OCI-LY1 (cell line): ENCODE data around the gene TNNT3.

Source experiments
- H2AFZ ChIP-seq: fragments of 200-600 bp; sonication (generic), shearing (Covaris generic); 2 replicates; pipeline ENCODE4 v1.6.0; 2014; ENCODE audit warnings: antibody characterized with exemption, mild to moderate bottlenecking, low read length
- H3F3A ChIP-seq: fragments of 200-600 bp; sonication (generic), shearing (Covaris generic); 2 replicates; pipeline ENCODE4 v1.6.0; 2014; ENCODE audit warnings: mild to moderate bottlenecking, antibody characterized with exemption, low read length, moderate library complexity; ENCODE audit not compliant: insufficient read depth
- H3K27ac ChIP-seq: fragments of 200-600 bp; sonication (generic); 2 replicates; pipeline ENCODE4 v1.5.1; 2014; ENCODE audit warnings: low read length, mixed run types, mild to moderate bottlenecking, low read depth; ENCODE audit not compliant: poor library complexity, severe bottlenecking
- H3K27me3 ChIP-seq: fragments of 200-600 bp; sonication (generic); 2 replicates; pipeline ENCODE4 v1.6.0; 2014; ENCODE audit warnings: antibody characterized with exemption, mild to moderate bottlenecking, low read length, moderate library complexity; ENCODE audit not compliant: insufficient read depth
- H3K36me3 ChIP-seq: fragments of 200-600 bp; sonication (generic); 2 replicates; pipeline ENCODE4 v1.6.1; 2014; ENCODE audit warnings: mild to moderate bottlenecking, antibody characterized with exemption, low read length, moderate library complexity, mixed read lengths; ENCODE audit not compliant: insufficient read depth
- H3K4me1 ChIP-seq: fragments of 200-600 bp; sonication (generic); 2 replicates; pipeline ENCODE4 v1.5.1; 2014; ENCODE audit warnings: mild to moderate bottlenecking, low read length, moderate library complexity; ENCODE audit not compliant: insufficient read depth, severe bottlenecking
- H3K4me2 ChIP-seq: fragments of 200-600 bp; sonication (generic), shearing (Covaris generic); 2 replicates; pipeline ENCODE4 v1.6.1; 2014; ENCODE audit warnings: low read length
- H3K4me3 ChIP-seq: fragments of 200-600 bp; sonication (generic); 2 replicates; pipeline ENCODE4 v1.5.1; 2014; ENCODE audit warnings: low read length, low read depth, mild to moderate bottlenecking, mixed read lengths; ENCODE audit not compliant: poor library complexity, severe bottlenecking
- H3K79me2 ChIP-seq: fragments of 200-600 bp; shearing (Covaris generic); 2 replicates; pipeline ENCODE4 v1.6.1; 2016; ENCODE audit warnings: mixed run types, low read length, mixed read lengths; ENCODE audit not compliant: insufficient read depth
- H3K9ac ChIP-seq: fragments of 200-600 bp; sonication (generic), shearing (Covaris generic); 2 replicates; pipeline ENCODE4 v1.6.1; 2014; ENCODE audit warnings: mild to moderate bottlenecking, low read length, mixed read lengths
- H3K9me2 ChIP-seq: fragments of 200-600 bp; sonication (generic), shearing (Covaris generic); 2 replicates; pipeline ENCODE4 v1.6.1; 2014; ENCODE audit warnings: low read depth, mild to moderate bottlenecking, low read length, mixed read lengths
- H3K9me3 ChIP-seq: fragments of 200-600 bp; shearing (Covaris generic); 2 replicates; pipeline ENCODE4 v1.6.1; 2014; ENCODE audit warnings: low read length, mixed read lengths
- H4K20me1 ChIP-seq: fragments of 200-600 bp; sonication (generic), shearing (Covaris generic); 2 replicates; pipeline ENCODE4 v1.6.0; 2016; ENCODE audit warnings: mild to moderate bottlenecking, low read length; ENCODE audit not compliant: insufficient read depth
- CTCF ChIP-seq: fragments of 200-600 bp; sonication (generic), shearing (Covaris generic); IDR thresholded peaks from 2 replicates; pipeline ENCODE4 v1.5.1; 2017; ENCODE audit warnings: mild to moderate bottlenecking, antibody characterized with exemption, low read length, moderate library complexity, mixed read lengths
- EZH2 ChIP-seq: fragments of 200-600 bp; sonication (generic), shearing (Covaris generic); IDR thresholded peaks from 2 replicates; pipeline ENCODE4 v1.8.0; 2017; ENCODE audit warnings: borderline replicate concordance, mixed run types, mild to moderate bottlenecking, antibody characterized with exemption, low read length, moderate library complexity, mixed read lengths

Gene TNNT3

DNA sequence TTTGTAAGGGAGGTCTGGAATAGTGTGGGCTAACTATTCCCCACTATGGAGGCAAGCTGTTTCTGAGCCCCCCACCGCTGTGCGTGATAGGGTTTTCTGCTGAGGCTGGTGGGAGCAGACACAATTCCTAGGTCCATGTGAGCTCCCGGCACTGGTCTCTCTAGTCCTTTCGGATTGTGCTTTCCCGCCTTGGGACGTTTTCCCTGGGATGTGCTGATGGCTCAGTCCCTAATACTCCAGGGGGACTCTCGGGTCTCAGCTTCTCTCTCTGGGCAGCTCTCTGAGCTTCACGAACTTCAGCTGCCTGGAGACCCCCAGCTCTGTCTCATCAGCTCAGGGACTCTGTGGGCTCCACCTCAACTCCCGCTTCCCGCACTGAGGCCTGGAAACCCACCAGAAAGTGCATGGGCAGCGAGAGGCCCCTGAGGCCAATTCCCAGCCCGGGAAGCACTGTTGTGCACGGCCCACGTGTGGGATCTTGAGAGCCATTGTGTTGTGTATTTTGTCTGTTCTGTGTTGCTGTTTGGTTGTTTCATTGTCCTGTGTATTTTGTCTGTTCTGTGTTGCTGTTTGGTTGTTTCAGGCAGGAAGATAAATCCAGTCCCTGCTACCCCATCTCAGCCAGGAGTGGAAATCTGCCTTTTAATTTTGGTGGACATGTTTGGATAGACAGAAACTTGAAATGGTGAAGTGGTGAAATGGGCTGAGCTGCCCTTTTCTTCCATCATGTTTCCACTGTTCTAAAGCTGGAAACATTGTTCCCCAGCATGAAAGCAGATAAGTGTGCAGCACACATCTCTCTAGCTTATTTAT, 12.7 kb upstream of the TNNT3 start:
- TF ChIP-seq EZH2 (no peak), CTCF (no peak)
- H3K79me2 ChIP-seq = no peaks in the 10 kb centered on the region
- no peaks in the 10 kb centered on the region for H3F3A ChIP-seq
- no peak overlapping the region for H3K27ac ChIP-seq
- H4K20me1 ChIP-seq = no peaks in the 10 kb centered on the region
- no peak overlapping the region for H3K4me2 ChIP-seq
- H3K9ac ChIP-seq = no peak overlapping the region
- H3K27me3 ChIP-seq = no peaks in the 10 kb centered on the region
- no peak overlapping the region for H2AFZ ChIP-seq
- H3K36me3 ChIP-seq = no peaks in the 10 kb centered on the region
- no peak overlapping the region for H3K4me3 ChIP-seq
- no peaks in the 10 kb centered on the region for H3K9me3 ChIP-seq
- H3K4me1 ChIP-seq = no peaks in the 10 kb centered on the region
- H3K9me2 ChIP-seq = no peaks in the 10 kb centered on the region

- H3K27ac ChIP-seq = no peak overlapping the region
- no peaks in the 10 kb centered on the region for H3K79me2 ChIP-seq
- H2AFZ ChIP-seq = no peak overlapping the region
- H3K9ac ChIP-seq = no peak overlapping the region
- TF ChIP-seq CTCF (no peak), EZH2 (no peak)
- no peaks in the 10 kb centered on the region for H3K4me1 ChIP-seq
- no peaks in the 10 kb centered on the region for H3K9me2 ChIP-seq
- H3K4me3 ChIP-seq = no peak overlapping the region
- no peaks in the 10 kb centered on the region for H3K36me3 ChIP-seq
- H3K9me3 ChIP-seq = no peaks in the 10 kb centered on the region
- no peak overlapping the region for H3K4me2 ChIP-seq
- H4K20me1 ChIP-seq = no peaks in the 10 kb centered on the region
- H3K27me3 ChIP-seq = no peaks in the 10 kb centered on the region
- no peaks in the 10 kb centered on the region for H3F3A ChIP-seq
These were observed 10.9 kb upstream of the TNNT3 start for GRCh38 chr11:1908618-1909017.

DNA sequence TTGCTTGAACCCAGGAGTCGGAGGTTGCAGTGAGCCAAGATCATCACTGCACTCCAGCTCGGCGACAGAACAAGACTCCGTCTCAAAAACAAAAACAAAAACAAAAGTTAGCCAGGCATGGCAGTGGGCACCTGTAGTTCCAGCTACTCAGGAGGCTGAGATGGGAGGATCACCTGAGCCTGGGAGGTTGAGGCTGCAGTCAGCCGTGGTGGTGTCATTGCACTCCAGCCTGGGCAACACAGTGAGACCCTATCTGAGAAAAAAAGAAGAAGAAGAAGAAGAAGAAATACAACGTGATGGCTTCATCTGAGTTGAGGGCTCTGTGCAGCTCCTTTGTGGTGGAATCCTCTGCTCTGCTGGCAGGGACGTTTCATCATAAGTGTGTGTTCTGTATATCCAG, 10.0 kb upstream of the TNNT3 start:
- no peaks in the 10 kb centered on the region for H3K4me1 ChIP-seq
- H3K27me3 ChIP-seq = no peaks in the 10 kb centered on the region
- H3K4me3 ChIP-seq = no peak overlapping the region
- no peaks in the 10 kb centered on the region for H3K36me3 ChIP-seq
- H3K9me2 ChIP-seq = no peaks in the 10 kb centered on the region
- H3K4me2 ChIP-seq = no peak overlapping the region
- H4K20me1 ChIP-seq = no peaks in the 10 kb centered on the region
- no peak overlapping the region for H3K9ac ChIP-seq
- no peak overlapping the region for H3K27ac ChIP-seq
- H2AFZ ChIP-seq = no peak overlapping the region
- no peaks in the 10 kb centered on the region for H3F3A ChIP-seq
- no peak for TF ChIP-seq CTCF
- no peak for TF ChIP-seq EZH2
- H3K9me3 ChIP-seq = no peaks in the 10 kb centered on the region
- H3K79me2 ChIP-seq = no peaks in the 10 kb centered on the region
